ENCODE data around the gene TMEM222.
"Not testable (repeated sequence)": the region's sequence is repeated elsewhere in the genome, so short reads cannot be mapped to it uniquely, and the experiment has no call there.

The TMEM222 gene

GRCh38 chr1:27380766-27381733 is 59.1 kb downstream of the TMEM222 start:
- no peak for DNase-seq (ENCODE audit: low spot score)

- no peak for DNase-seq (ENCODE audit: low spot score)
Measured at GRCh38 chr1:27381969-27382762, 60.2 kb downstream of the TMEM222 start.

GRCh38 chr1:27383039-27383605 is 61.2 kb downstream of the TMEM222 start, which contains the start of gene CD164L2:
Gene CD164L2, minus strand, starts transcription at chr1:27383333. Its CDS starts 94 bp downstream, at chr1:27383239.
- DNase-seq (ENCODE audit: low spot score) = no peak

- no peak for DNase-seq (ENCODE audit: low spot score)
Measured at GRCh38 chr1:27383661-27384060, 61.7 kb downstream of the TMEM222 start.

- DNase-seq (ENCODE audit: low spot score) = not testable (repeated sequence)
Measured at GRCh38 chr1:27384797-27385196, 62.8 kb downstream of the TMEM222 start.

All from RKO (cell line).